Measurements from ENCODE around the gene SMARCA1.

Gene SMARCA1

GRCh38 chrX:129529685-129530281, 6.5 kb upstream of the SMARCA1 start:
- DNase-seq = peak; percentile 27

GRCh38 chrX:129525896-129526295, 2.6 kb upstream of the SMARCA1 start:
- no peak for DNase-seq

- no peak for DNase-seq
These were observed 1.9 kb upstream of the SMARCA1 start for GRCh38 chrX:129525162-129525561.

- DNase-seq = no peak
These were observed 1.1 kb upstream of the SMARCA1 start for GRCh38 chrX:129524250-129524850.

GRCh38 chrX:129522184-129523078, 859 bp downstream of the SMARCA1 start:
- peak; percentile 42 for DNase-seq

GRCh38 chrX:129520151-129520550, 3.1 kb downstream of the SMARCA1 start:
- no peak for DNase-seq

GRCh38 chrX:129516402-129516801, 6.9 kb downstream of the SMARCA1 start:
- no peak for DNase-seq

GRCh38 chrX:129512409-129512808, 10.9 kb downstream of the SMARCA1 start:
- no peak for DNase-seq

- DNase-seq = no peak
These were observed 11.6 kb downstream of the SMARCA1 start for GRCh38 chrX:129511689-129512088.

- DNase-seq = no peak
These were observed 13.0 kb downstream of the SMARCA1 start for GRCh38 chrX:129510331-129510730.

GRCh38 chrX:129497146-129497843, 26.0 kb downstream of the SMARCA1 start:
- DNase-seq = no peak

GRCh38 chrX:129496625-129497024, 26.7 kb downstream of the SMARCA1 start:
- no peak for DNase-seq

- DNase-seq = no peak
These were observed 27.4 kb downstream of the SMARCA1 start for GRCh38 chrX:129495900-129496299.

- no peak for DNase-seq
These were observed 28.4 kb downstream of the SMARCA1 start for GRCh38 chrX:129494887-129495286.

- DNase-seq = no peak
These were observed 29.6 kb downstream of the SMARCA1 start for GRCh38 chrX:129493643-129494042.

- DNase-seq = no peak
These were observed 33.0 kb downstream of the SMARCA1 start for GRCh38 chrX:129490330-129490729.

GRCh38 chrX:129488359-129488758, 34.9 kb downstream of the SMARCA1 start:
- no peak for DNase-seq

GRCh38 chrX:129480889-129481288, 42.4 kb downstream of the SMARCA1 start:
- DNase-seq = no peak

- no peak for DNase-seq
These were observed 44.8 kb downstream of the SMARCA1 start for GRCh38 chrX:129478516-129478915.

GRCh38 chrX:129472116-129472515, 51.2 kb downstream of the SMARCA1 start:
- no peak for DNase-seq

GRCh38 chrX:129462707-129463106, 60.6 kb downstream of the SMARCA1 start:
- no peak for DNase-seq

GRCh38 chrX:129461801-129462456, 61.4 kb downstream of the SMARCA1 start:
- no peak for DNase-seq

GRCh38 chrX:129452523-129452922, 70.8 kb downstream of the SMARCA1 start:
- no peak for DNase-seq

Data from NCI-H2171 (cell line).